Measurements from ENCODE around the gene ASB15. TPM values are rescaled to one million over a fixed set of nuclear protein-coding genes. Genes with fewer than 3 reads are reported as not detected.
A peak's percentile ranks its signal among the peaks of the same experiment; 100 is the strongest.

ASB15 gene
- total and polyA plus RNA-seq, 2 of the 8 experiments (the other 6 are each of a cell fraction or from before 2014, with no cell fraction given), result not detected

DNA sequence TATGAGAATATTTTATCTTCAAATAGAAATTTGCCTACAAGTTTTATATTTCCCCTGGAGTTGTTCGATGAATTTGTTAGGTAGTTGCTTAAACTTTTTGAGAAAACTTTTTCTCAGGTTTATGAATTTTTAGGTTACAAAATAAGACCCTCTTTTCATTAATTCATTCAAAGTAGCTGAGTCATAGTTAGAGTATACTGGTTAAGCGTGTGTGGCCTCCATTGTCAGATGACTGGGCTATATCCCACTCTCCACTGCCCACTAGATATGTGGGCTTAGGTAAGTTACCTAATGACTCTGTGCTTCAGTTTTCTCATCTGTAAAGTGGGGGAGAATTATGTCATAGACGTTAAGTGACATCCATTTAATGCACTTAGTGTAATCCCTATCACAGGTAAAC is 1.0 kb downstream of the ASB15 start:
- Histone ChIP-seq H3K14ac (ENCODE audit: insufficient read length) (no peak overlapping the region), H4K91ac (replicated peaks; ENCODE audit: insufficient read length, low read length) (no peak overlapping the region), H3K27ac (ENCODE audit: low read depth, low read length) (no peak overlapping the region), H2AK5ac (ENCODE audit: low read depth, low read length) (no peak overlapping the region), H3K56ac (replicated peaks; ENCODE audit: insufficient read length, low read depth, low read length) (no peak overlapping the region), H4K8ac (ENCODE audit: extremely low read depth, insufficient read depth, low read length) (no peak overlapping the region), H3K18ac (ENCODE audit: extremely low read depth, low read length) (no peak overlapping the region), H3K4ac (replicated peaks; ENCODE audit: insufficient read length, low read depth, low read length) (no peak overlapping the region), H3K79me2 (ENCODE audit: control insufficient read depth in 1 of 2, insufficient read depth in 2 of 2, low read length in 2 of 2) (no peaks in the 10 kb centered on the region), H2BK120ac (replicated peaks; ENCODE audit: low read depth, low read length) (no peak overlapping the region), H2BK15ac (ENCODE audit: low read length) (no peak overlapping the region), H2BK5ac (ENCODE audit: low read depth, low read length) (no peak overlapping the region), H3K27me3 (replicated peaks in 1 of 4; ENCODE audit: control insufficient read depth in 3 of 4, extremely low read depth in 1 of 4, insufficient read depth in 3 of 4, low read length in 3 of 4) (no peaks in the 10 kb centered on the region), H3K36me3 (ENCODE audit: control insufficient read depth in 2 of 4, insufficient read depth in 4 of 4, low read length in 3 of 4) (no peaks in the 10 kb centered on the region), H4K20me1 (replicated peaks in 1 of 2; ENCODE audit: control insufficient read depth in 1 of 2, insufficient read depth in 2 of 2, low read length in 2 of 2) (no peaks in the 10 kb centered on the region), H3K9ac (replicated peaks in 1 of 4; ENCODE audit: extremely low read depth in 1 of 4, low read depth in 3 of 4, low read length in 3 of 4) (no peak overlapping the region), H3K4me3 (ENCODE audit: extremely low read depth in 1 of 4, insufficient read depth in 2 of 4, low read depth in 3 of 4, low read length in 4 of 4) (no peak overlapping the region), H2BK12ac (ENCODE audit: low read depth, low read length) (no peak overlapping the region), H4K5ac (ENCODE audit: insufficient read length, low read depth, low read length) (no peak overlapping the region), H3K4me2 (ENCODE audit: insufficient read depth in 1 of 2, low read depth in 2 of 2, low read length in 2 of 2) (no peak overlapping the region), H3K4me1 (replicated peaks in 1 of 4; ENCODE audit: control insufficient read depth in 3 of 4, insufficient read depth in 4 of 4, low read length in 3 of 4) (no peaks in the 10 kb centered on the region), H2BK20ac (ENCODE audit: low read length) (no peak overlapping the region), H3K23me2 (ENCODE audit: low read depth, low read length) (no peaks in the 10 kb centered on the region; the same call in 1 of the 2 replicates), H3K9me3 (ENCODE audit: insufficient read depth in 2 of 2, low read depth in 1 of 2, low read length in 1 of 2) (no peaks in the 10 kb centered on the region), H2AFZ (ENCODE audit: low read length) (no peak overlapping the region), H3K23ac (ENCODE audit: insufficient read length) (no peak overlapping the region), H3K79me1 (ENCODE audit: low read depth, low read length) (no peaks in the 10 kb centered on the region)
- DNase-seq (ENCODE audit: low read depth in 1 of 2, low spot score in 2 of 2) (no peak), FAIRE-seq (no peak)
- ChIA-PET CTCF (ENCODE audit: partially characterized antibody) (interaction anchor here (0.9 to 1.3 kb wide), 2 partner anchors 32 to 34 kb away, joined by 3 to 6 read pairs; no protein-coding TSS in a partner anchor), POLR2A (ENCODE audit: partially characterized antibody) (no interaction called here)
- TF ChIP-seq CREB1 (IDR thresholded peaks at IDR 0.05), result no peak
- 0 out of 2 replicates have a peak, but pooled peaks have one; percentile 62 for TF ChIP-seq BACH1 (IDR thresholded peaks at IDR 0.05; ENCODE audit: low read length)
- 0 out of 2 replicates have a peak, but pooled peaks have one; percentile 4 for TF ChIP-seq MAFK (IDR thresholded peaks at IDR 0.05; ENCODE audit: low read depth, low read length)
- 92% methylated on average over 3 of the region's 3 CpGs; no CpG with 5 or more reads in 1 of the 2 experiments for WGBS, 2 experiments (ENCODE audit: extremely low coverage in 1 of 2, insufficient coverage in 1 of 2, insufficient read length in 1 of 2, insufficient replicate concordance in 2 of 2, low coverage in 1 of 2, low lambda C conversion rate in 2 of 2, missing lambda C conversion rate in 1 of 2)
